Prostate gland (tissue), 2 donors: ENCODE results near the gene DNTT. TPM values are rescaled to one million over a fixed set of nuclear protein-coding genes. Genes with fewer than 3 reads are reported as not detected.
A peak's percentile ranks its signal among the peaks of the same experiment; 100 is the strongest.

Experiments
- DNase-seq: peaks from one replicate; pipeline ENCODE4 v3.0.0-alpha.2; 2019; ENCODE audit warnings: low spot score
- H3K27ac ChIP-seq, 2 donors: fragments of 200-600 bp; sonication (generic); 2 replicates each; pipeline ENCODE4 v1.5.1; 2017 to 2019
- H3K27me3 ChIP-seq: fragments of 200-600 bp; sonication (generic); replicated peaks from 2 replicates; pipeline ENCODE4 v1.5.1; 2019; ENCODE audit not compliant: insufficient read depth
- H3K36me3 ChIP-seq, 2 donors: fragments of 200-600 bp; sonication (generic); 1 replicate in 1 of 2; 2 replicates in 1 of 2; pipeline versions ENCODE4 v1.5.1 to v1.8.1; 2017 to 2019
- H3K4me1 ChIP-seq: fragments of 200-600 bp; sonication (generic); replicated peaks from 2 replicates; pipeline ENCODE4 v1.5.1; 2019
- H3K4me3 ChIP-seq, 2 donors: fragments of 200-600 bp; sonication (generic); 2 replicates each; pipeline ENCODE4 v1.5.1; 2017 to 2019
- H3K9me3 ChIP-seq: fragments of 200-600 bp; sonication (generic); 2 replicates; pipeline ENCODE4 v1.5.1; 2017
- CTCF ChIP-seq, 4 experiments: fragments of 200-600 bp in 2 of 4; fragments of 450-650 bp in 2 of 4; sonication (generic) in 2 of 4; IDR thresholded peaks; 1 replicate in 3 of 4; 2 replicates in 1 of 4; pipeline ENCODE4 v1.5.1; 2016 to 2019; ENCODE audit warnings: antibody characterized with exemption in 4 of 4, mild to moderate bottlenecking in 2 of 4, moderate library complexity in 2 of 4
- POLR2A ChIP-seq: fragments of 450-650 bp; IDR thresholded peaks from one replicate; pipeline ENCODE4 v1.6.1; 2016; ENCODE audit warnings: antibody characterized with exemption, mild to moderate bottlenecking
- POLR2AphosphoS5 ChIP-seq: sonication (generic); formaldehyde crosslinking; IDR thresholded peaks from one replicate; pipeline ENCODE4 v1.6.1; 2017; ENCODE audit warnings: antibody characterized with exemption
- WGBS: methylation state at CpG from one replicate; pipeline ENCODE4 v1.1.5; 2018; 5-methylcytosine and 5-hydroxymethylcytosine counted together
- intact Hi-C: fragments of 100-400 bp; cut with DNase I; formaldehyde crosslinking; loops from one replicate; pipeline ENCODE4 v1.14.2; 2022
- total RNA-seq, 2 donors: library from RNA; depleted of rRNA; stranded (reverse); fragments of >200 nt; gene quantifications; one replicate each; pipeline ENCODE4 v1.1.0, GENCODE V29; 2016

DNTT gene
- total RNA-seq, 2 donors from 2014 or later: not detected

DNA sequence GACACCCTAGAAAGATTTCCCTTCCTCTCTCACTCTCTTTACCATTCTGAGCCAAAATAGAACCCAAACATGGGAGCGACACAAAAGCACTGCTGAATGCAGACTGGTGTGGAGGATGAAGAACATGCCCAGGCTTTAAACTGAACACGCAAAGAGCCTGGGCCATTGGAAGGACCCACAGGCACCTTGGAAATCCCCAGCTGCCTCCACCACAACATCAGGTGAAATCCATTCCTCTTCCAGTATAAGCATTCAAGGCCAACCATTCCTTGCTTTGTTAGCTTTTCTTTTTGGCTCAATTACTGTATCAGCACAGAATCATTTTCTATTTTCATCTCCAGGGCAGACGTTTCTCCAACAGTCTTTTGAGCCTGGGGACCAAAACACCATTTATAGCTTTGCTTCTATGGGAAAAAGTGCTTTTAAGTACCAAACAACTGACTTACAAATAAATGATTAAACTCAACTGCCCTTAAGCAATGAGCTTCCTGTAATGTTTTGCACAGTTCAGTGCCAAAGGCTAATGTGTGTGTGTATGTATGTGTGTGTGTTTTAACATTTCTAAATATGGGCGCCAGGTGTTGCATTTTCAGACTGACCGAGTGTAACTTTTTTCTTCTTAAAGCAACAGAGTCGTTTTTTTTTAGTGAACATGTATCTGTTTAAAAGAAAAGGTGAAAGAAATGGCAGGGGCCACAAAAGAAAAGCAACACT is 16.7 kb upstream of the DNTT start:
- Histone ChIP-seq H3K4me3 (no peak overlapping the region), H3K9me3 (no peaks in the 10 kb centered on the region), H3K27ac (peak overlapping the region; percentile 5 to 24), H3K27me3 (no peaks in the 10 kb centered on the region), H3K36me3 (no peaks in the 10 kb centered on the region), H3K4me1 (no peaks in the 10 kb centered on the region)
- intact Hi-C loops: loop anchor here (10.0 kb wide), 1 partner anchor 253 kb away; no protein-coding TSS in a partner anchor
- TF ChIP-seq POLR2A (no peak), POLR2AphosphoS5 (peak; percentile 58), CTCF (IDR thresholded peaks at IDR 0.05) (no peak)
- DNase-seq: peak; percentile 50
- WGBS: 13% methylated on average over 6 of the region's 6 CpGs

- WGBS: 42% methylated on average over 5 of the region's 5 CpGs
- Histone ChIP-seq H3K4me3 (no peak overlapping the region), H3K9me3 (no peaks in the 10 kb centered on the region), H3K27ac (no peak overlapping the region), H3K27me3 (no peaks in the 10 kb centered on the region), H3K4me1 (no peaks in the 10 kb centered on the region), H3K36me3 (no peaks in the 10 kb centered on the region)
- DNase-seq: no peak
- intact Hi-C loops: loop anchor here (10.0 kb wide), 1 partner anchor 253 kb away; no protein-coding TSS in a partner anchor
- TF ChIP-seq POLR2A: no peak
- TF ChIP-seq POLR2AphosphoS5: no peak
- TF ChIP-seq CTCF (IDR thresholded peaks at IDR 0.05): no peak
Measured at GRCh38 chr10:96288151-96288621, 16.0 kb upstream of the DNTT start.

DNA sequence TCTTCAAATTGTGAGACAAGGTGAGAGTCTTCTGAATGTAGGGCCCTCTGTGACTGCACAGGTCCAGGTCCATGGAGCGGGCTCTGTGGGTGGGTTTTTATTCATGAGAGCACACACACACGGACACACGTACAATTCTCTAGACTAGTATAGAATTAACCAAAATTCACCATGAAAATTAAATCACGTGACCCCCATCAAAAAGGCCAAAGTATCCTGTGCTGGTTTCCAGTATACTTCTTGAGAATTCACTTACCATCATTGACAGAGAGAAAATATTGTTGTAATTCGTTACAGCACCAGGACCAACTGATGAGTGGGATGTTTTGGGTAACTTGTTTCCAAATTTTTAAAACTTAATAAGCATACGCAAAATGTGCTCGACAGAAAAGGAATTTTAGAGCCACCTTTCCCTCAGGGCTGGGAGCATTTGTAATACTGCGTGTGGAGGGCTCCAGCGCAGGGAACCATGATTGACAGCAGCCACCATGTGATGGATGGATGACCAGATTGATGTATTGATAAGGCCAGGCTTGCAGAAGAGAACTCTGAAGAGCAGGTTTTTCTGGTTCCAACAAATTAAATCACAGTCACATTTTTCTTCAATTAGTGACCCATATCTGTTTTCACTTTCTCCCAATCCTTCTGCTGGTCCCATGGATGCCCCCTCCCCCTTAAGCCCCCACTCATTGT is 14.9 kb upstream of the DNTT start:
- Histone ChIP-seq H3K36me3 (no peaks in the 10 kb centered on the region), H3K27ac (no peak overlapping the region), H3K4me3 (no peak overlapping the region), H3K27me3 (no peaks in the 10 kb centered on the region), H3K4me1 (no peaks in the 10 kb centered on the region), H3K9me3 (no peaks in the 10 kb centered on the region)
- intact Hi-C loops: loop anchor here (10.0 kb wide), 1 partner anchor 255 kb away; no protein-coding TSS in a partner anchor
- 91% methylated on average over 9 of the region's 9 CpGs for WGBS
- no peak for DNase-seq
- TF ChIP-seq POLR2AphosphoS5 (no peak), CTCF (IDR thresholded peaks at IDR 0.05) (no peak), POLR2A (no peak)

DNA sequence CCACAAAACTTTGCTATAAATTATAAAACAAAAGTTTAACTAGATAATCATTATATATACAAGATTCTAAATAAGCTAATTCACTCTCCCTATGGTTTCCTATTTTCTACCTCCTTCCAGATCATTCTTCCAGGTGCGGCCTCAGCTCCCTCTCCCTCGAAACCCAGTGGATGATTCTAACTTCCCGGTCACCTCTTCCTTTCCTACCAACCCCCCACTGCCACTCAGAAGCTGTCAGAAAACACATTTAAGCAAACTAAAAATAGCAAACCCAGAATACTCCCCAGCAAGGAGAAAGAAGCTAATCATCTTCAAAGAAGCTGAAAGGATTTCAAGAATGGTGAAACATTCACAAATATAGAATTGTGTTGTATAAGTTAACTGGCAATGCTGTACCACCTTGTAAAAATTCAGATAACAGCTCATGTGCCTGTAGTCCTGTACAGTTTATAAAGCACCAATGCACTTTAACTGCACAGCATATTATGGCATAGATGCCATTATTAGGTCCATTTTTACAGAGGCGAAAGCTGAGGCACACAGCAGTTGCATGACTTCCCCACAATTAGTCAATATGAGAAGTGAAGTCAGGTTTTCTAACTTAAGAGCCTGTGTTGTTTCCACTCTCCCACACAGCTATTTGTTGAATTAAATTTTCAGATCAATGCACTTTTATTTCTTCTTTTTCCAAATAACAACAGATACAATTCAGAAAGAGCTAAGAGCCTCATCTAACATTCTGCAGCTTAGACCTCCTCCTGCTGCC is 13.7 kb upstream of the DNTT start:
- Histone ChIP-seq H3K36me3 (no peaks in the 10 kb centered on the region), H3K4me1 (no peaks in the 10 kb centered on the region), H3K27me3 (no peaks in the 10 kb centered on the region), H3K9me3 (no peaks in the 10 kb centered on the region), H3K4me3 (no peak overlapping the region), H3K27ac (no peak overlapping the region)
- no peak for TF ChIP-seq POLR2AphosphoS5
- TF ChIP-seq POLR2A: no peak
- TF ChIP-seq CTCF (IDR thresholded peaks at IDR 0.05): no peak
- DNase-seq: no peak
- intact Hi-C loops: loop anchor here (10.0 kb wide), 1 partner anchor 276 kb away; no protein-coding TSS in a partner anchor
- WGBS: 87% methylated on average over 4 of the region's 4 CpGs
